ENCODE data around the gene SH3RF1.

SH3RF1 gene

DNA sequence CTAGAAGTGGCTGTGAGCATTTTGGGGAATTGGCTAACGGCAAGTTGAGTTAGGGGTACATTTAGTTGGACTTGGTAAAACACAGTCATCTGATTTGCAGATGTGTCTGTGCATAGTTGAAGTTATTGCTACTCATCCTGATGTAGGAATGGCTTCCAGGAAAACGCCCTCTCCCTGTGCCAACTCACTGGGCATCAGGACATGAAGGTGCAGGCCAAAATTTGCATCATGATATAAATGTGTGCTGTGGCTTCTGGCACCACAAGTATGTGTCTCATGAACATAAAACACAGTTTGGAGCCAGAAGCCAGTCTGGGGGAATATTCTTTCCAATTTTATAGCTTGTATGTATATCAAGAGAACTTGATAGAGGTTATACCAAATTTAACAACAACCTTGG, 206.5 kb downstream of the SH3RF1 start:
- peak; percentile 88 for DNase-seq (ENCODE audit: low read depth)

DNA sequence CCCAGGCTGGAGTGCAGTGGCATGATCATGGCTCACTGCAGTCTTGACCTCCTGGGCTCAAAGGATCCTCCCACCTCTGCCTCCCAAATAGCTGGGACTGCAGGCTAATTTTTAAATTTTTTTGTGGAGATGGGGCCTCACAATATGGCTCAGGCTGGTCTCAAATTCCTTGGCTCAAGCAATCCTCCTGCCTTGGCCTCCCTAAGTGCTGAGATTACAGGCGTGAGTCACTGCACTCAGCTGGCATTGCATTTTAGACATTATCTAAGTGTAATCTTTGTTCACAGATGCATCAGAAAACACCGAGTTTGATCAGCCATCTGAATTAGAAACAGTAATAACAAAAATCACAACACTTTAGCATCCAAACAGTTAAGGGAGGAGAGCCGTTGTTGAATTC, 207.3 kb downstream of the SH3RF1 start:
- DNase-seq (ENCODE audit: low read depth): no peak

DNA sequence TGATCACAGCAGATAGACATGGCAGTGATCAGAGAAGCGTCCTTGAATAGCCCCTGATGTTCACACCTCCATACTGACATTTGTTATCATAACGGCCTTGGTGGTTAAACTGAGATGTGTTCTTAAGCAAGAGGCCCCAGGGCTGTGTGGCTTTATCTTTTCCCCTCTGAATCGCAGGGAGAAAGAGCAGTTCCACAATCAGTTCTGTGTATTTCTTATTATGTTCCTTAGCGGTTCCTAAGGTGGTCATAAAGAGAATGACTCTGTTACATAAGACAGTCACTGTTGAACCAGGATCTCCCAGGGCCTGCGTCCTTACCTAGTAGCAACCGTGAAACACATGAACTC, 207.9 kb downstream of the SH3RF1 start:
- no peak for DNase-seq (ENCODE audit: low read depth)

DNA sequence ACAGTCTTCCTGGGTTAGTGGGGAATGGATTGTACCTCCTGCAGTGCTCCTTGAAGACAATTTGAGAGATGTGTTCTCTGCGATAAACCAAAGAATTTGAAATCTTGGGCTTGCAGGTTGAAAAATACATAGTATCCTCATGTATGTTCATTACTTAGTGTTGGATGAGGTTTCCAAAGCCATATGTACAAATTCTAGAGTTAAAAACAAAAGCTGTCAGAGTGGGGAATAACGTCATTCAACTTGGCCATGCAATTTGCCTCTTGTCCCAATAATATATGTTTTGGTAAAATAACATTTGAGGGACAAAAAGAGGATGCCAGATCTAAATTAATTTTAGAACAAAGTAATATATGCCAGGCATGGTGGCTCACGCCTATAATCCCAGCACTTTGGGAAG, 209.4 kb downstream of the SH3RF1 start:
- DNase-seq (ENCODE audit: low read depth): no peak

DNA sequence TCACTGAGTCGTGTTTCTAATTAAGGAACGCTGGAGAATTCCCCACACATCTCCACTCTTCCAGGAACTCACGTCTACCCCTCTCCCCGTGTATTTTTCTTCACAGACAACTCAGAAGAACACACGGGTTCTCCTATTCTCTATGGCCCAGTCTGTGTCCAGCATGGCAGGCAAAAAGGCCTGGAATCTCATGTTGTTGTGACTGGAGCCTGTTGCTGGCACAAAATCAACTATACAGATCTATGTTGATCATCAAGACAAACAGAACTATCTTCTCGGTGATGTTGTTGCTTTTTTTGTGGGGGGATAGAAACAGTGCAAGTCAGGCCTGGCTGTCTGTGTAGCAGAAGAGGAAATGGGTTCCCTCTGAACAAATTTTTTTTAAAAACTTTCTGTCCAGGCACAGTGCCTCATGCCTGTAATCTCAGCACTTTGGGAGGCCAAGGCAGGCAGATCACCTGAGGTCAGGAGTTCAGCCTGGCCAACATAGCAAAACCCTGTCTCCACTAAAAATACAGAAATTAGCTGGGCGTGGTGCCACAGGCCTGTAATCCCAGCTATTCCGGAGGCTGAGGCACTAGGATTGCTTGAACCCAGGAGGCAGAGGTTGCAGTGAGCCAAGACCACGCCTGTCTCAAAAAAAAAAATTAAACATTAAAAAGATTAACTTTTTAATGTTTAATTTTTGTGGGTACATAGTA, 210.2 kb downstream of the SH3RF1 start:
- DNase-seq (ENCODE audit: low read depth): no peak

DNA sequence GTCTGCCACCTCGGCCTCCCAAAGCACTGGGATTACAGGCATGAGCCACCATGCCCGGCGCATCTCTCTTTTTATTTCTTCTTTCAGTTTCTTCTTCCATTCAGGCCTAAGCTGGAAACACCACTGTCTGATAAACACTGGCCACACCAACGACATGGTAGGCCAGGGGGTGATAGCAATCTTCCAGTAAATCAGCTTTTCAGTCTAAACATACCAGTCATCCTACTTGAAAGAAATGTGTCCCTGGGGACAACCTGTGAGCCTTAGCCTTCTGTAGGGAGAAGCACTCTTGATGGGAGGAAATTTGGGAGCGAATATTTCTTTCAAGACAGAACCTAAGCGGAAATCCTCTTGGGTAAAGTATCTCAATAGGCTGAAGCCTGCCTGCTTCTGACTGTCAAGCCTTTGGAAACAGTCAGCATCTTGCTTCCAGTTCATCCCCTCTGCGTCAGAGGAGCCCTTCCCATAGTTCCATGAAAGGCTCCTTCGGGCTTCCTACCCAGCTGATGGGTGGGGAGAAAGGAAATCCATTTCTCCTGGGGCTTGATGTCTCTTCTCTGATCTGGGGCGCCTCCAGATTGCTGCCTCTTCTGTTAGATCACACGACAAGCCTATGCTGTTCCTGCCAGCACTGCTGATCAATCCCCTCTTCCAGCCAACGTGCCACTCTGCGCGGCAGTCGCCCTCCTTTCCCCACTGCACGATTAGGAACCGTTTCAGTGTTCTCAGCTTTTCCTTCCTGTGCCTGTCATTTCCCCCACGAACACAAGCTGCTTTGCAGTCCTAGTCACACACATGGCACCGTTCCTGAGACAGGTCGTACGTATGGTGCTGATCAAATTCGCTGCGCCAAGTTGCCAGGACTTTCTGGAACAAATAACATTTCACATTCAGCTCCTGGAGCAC, 211.2 kb downstream of the SH3RF1 start:
- DNase-seq (ENCODE audit: low read depth): peak; percentile 57

DNA sequence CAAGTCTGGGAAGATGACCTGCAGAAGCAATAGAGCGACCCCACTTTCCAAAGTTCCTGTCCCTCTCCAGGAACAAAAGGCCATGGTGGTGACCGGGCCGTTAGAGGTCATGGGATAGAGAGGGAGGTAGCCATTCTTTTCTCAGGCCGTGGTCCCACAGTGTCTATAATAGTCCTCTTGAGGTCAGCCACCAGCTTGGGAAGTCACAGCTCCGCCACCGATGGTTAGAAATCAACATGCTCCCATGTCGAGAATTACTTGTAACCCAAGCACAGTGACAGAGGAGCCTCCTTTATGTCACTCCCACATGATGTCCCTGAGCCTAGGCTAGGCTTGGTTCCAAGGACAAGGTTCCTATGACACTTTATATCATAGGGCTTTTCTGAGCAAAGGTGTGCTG, 212.4 kb downstream of the SH3RF1 start:
- no peak for DNase-seq (ENCODE audit: low read depth)

DNA sequence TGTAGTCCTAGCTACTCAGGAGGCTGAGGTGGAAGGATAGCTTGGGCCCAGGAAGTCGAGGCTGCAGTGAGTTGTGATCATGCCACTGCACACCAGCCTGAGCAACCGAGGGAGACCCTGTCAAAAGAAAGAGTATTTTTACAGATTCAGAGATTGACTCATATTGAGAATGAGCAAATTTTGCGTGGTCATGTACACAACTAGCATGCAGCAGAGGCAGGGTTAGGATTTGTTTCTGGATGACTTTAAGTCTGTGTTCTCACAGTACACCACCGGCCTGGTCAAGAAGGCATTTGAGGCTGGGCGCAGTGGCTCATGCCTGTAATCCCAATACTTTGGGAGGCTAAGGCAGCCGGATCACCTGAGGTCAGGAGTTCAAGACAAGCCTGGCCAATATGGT, 215.9 kb downstream of the SH3RF1 start:
- no peak for DNase-seq (ENCODE audit: low read depth)

DNA sequence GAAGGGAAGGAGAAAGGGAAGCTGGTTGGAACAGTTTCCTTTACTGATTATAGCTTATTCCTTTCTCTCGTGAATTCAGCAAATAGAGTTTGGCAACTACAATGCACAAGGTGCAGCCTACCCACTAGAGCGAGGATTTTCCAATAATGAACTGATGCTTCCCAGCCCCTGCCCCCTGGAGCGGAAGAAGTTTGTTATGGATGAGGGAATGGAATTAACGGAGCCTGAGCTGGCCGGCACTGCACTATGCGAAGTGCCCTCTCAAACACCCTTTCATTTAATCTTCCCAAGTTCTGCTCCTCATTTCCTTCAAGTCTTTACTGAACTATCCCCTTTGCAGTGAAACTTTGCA, 218.2 kb downstream of the SH3RF1 start:
- no peak for DNase-seq (ENCODE audit: low read depth)

DNA sequence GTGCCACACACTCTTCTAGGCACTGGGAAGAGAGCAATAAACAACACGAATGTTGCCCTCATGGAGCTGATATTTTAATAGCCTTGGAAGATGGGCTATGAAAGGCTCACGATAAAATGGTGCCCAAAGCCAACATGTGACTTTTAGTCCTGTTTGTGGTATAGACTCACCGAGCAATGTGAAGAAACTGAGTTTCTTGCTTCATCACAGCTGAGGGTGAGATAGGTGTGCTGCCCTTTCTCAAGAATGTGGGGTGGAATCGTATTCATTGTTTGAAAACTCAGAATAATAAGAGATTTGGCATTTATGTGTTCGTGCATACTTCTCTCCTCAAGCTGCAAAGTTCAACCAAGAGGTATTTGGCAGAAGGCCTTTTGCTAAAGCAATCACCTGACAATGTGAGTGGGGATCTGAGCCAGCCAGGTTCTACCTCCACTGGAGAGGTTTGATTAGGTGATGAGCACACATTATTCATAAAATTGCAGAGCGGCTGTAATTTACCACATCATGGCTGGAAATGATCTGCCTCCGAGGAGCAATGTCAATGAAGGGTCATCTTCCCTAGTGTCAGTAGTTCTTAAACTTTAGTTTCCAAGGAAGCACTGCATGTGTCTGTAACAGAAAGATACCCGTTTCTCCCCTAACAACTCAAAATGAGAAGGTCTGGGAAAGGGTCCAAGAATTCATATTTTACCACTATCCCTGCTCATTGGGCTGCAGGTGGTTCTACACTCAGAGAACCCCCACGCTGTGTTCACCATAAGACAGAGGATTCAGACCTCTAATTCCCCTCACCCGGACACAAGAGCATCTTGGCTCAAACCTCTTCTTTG, 218.8 kb downstream of the SH3RF1 start:
- no peak for DNase-seq (ENCODE audit: low read depth)

DNA sequence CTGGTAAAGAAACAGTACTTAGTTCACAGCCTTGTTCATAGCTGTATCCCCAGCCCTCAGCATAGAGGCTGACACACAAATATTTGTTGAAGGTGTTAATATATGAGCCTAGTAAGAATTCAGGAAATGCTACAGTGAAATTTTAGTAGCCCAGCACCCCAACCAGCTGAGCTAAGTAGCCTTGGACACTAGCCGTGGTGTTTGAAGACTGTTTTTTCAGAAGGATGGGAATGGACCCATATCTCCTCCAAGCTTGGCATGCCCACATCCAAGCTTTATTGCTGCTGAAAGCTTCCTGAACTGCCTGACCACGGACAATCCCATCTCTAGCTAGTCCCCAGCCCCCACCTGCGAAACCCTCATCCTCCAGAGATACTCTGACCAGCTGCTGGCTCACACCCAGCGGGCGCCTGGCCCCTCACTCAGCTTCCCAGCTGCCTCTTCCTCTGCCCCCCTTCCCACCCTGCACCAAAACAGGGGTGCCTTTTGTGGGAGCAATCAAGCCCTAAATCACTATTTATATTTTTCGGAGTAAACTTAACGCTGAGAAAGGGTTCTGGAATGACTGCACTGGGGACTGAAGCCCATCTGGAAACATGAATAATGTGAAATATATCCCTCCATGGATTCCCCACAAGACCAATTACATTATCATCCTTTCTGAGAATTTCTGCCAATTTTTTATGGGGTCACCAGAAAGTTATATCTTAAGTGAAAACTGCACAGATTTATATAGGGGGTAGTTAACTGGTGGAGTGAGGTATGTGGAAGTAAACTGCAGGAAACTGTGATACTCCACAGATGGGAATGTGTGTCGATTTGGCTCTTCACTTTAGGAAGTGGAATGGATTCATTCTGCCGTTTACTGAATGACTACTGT, 219.6 kb downstream of the SH3RF1 start:
- DNase-seq (ENCODE audit: low read depth): no peak

DNA sequence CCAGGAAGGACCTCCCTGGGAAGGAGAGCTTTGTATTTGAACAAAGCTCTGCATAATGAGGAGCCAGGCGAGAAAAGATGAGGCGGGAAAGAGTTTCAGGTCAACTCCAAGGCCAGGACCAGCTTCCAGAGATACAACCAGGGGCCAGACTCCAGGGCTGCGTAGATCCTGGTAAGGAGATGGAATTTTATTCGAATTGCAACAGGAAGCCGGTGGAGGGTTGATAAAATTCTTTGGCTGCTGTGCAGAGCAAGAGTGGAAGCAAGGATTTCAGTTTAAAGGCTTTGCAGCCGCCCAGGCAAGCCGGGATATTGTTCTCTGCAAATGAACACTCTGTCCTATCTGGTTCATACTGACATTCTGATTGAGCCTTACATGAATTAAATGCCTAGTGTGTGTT, 220.5 kb downstream of the SH3RF1 start:
- DNase-seq (ENCODE audit: low read depth): no peak

DNA sequence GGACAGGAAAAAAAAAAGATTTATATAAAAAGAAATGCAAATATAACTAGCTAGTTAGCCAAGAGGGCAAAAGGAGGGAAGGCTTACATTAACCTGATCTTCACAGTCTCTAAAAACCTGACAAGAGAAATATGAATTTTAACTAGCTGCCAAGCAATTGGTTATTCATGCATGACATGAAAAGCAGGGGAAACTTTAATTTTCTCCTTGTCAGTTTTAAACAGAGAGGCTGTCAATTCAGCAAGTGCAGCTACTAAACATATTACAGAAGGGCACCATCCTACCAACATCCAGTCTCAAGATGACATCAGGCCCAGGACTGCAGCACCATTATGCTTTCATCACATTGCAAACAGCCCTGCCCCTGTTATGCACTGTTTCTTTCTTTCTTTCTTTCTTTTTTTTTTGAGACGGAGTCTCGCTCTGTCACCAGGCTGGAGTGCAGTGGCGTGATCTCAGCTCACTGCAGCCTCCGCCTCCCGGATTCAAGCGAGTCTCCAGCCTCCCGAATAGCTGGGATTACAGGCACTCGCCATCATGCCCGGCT, 221.8 kb downstream of the SH3RF1 start:
- no peak for DNase-seq (ENCODE audit: low read depth)

DNA sequence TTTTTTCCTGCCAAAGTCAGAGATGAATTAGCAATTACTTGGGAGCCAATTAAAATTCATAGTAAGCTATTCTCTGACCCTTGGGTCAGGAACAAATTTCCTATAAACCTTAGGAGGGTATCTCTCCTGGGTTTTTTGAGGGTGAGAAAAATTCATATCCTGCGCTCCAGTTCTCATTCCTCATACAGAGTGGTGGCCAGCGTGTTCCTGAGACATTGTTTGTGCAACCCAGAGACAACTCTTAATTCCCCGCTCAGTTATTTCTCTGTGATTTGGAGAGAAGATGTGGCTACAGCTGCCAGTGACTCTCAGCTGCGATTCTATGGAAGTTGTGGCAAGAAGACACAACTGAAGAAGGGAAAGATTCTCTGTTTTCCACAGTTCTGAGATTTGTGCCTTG, 222.8 kb downstream of the SH3RF1 start:
- no peak for DNase-seq (ENCODE audit: low read depth)

DNA sequence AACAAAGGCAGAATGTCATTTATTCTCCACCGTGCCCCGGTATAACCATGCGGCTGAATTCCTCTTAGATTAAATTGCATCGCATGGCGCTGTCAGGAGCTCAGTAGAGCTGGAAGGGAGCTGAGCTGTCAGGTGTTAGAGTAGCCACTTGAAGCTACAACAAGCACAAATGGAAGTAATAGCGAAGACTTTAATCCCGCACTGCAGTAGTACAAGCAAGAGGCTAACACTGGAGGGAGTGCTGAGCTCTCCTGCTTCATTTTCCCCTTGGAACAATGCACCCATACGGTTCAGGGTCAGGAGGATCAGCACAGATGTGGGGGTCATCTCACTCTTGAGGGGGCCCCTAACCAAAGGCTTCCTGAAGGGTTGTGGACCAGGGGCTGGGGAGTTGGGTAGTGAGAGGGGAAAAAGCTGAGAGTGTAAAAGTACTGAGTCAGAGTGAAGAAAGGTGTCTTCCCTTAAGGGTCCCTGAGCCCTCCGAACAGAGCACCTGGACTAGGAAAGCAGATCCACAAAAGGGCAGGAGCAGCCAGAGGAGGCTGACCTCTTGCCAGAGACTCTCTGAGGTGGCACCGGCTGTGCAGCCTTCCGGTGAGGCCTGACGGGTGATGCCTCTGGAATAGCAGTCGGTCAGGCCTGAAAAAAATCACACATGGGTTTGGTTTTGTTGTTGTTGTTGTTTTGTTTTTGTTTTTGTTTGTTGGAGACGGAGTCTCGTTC, 224.7 kb downstream of the SH3RF1 start:
- DNase-seq (ENCODE audit: low read depth): no peak

DNA sequence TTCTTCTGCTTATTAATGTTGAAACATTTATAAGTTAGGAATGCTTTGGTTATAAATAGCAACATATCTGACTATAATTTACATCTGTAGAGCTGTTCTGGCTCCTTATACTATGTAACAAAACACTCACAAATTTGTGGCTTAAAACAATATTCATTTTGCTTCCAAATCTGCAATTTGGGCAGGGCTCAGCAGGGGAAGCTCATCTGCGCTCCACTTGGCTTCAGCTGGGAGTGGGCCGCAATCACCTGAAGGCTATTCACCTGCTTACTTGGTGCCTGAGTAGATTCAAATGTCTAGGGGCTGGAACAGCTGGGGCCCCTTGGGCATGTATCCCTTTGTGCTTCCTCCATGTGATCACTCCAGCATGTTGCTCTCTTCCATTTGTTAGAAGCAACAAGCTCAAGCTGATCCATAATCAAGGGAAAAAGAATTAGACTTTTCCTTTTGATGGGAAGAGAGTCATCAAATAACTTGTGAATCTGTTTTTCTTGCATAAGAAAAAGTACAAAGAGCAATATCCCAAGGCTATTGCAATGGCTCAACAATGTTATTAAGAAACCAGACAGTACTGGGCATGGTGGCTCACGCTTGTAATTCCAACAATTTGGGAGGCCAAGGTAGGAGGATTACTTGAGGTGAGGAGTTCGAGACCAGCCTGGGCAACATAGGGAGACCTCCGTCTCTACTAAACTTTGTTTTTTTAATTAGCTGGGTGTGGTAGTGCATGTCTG, 225.9 kb downstream of the SH3RF1 start:
- no peak for DNase-seq (ENCODE audit: low read depth)

Measured in fibroblast of gingiva (primary cell).